ENCODE results near the gene SPEG.

DNA sequence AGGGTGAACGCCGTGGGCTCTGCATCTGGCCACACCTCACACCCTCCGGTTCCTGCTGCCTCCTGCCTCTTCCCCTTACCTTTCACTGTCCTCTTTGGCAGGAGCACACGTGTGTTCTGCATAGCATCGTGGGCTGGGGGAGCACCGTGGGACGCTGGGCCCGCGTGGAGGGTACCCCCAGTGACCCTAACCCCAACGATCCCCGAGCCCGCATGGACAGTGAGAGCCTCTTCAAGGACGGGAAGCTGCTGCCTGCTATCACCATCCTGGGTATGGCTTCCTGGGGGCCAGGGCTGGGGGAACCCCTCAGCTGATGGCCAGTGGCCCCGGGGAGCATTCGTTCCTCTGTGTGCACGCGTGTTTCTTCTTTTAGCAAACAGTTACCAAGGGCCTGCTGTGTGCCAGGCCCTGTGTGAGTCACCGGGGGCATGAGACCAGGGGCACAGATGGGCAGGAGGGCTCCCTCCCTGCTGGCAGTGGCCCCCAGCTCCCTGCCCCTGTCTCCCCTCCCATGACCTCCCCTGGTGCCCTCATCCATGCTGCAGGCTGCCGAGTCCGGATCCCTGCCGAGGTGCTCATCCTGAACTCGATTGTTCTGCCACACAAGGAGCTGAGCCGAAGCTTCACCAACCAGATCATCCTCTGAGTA is 71.6 kb downstream of the SPEG start:
- no peak for TF ChIP-seq ZNF274 (IDR thresholded peaks at IDR 0.05; ENCODE audit: low read depth, low read length)
- no peak for TF ChIP-seq YY1 (IDR thresholded peaks at IDR 0.05; ENCODE audit: insufficient read depth, insufficient read length)
- TF ChIP-seq SUZ12 (IDR thresholded peaks at IDR 0.05; ENCODE audit: extremely low read depth, insufficient read depth, insufficient read length), result no peak
